Naive thymus-derived CD4-positive, alpha-beta T cell (primary cell): ENCODE results near the gene PADI2. TPM values are rescaled to one million over a fixed set of nuclear protein-coding genes. Genes with fewer than 3 reads are reported as not detected.

ENCODE experiments used
- ATAC-seq: fragments of 150-1000 bp; cut with Tn5 transposase; 2 replicates; pipeline ENCODE4 v1.10.0; 2021; ENCODE audit warnings: mild to moderate bottlenecking, moderate library complexity
- CTCF ChIA-PET: fragments of 350-600 bp; sonication (Branson Sonifier 250); formaldehyde crosslinking; loops from one replicate; lab custom pipeline; 2021; ENCODE audit warnings: antibody characterized with exemption; lab: Charles Lee
- POLR2A ChIA-PET: fragments of 350-600 bp; sonication (Branson Sonifier 250); formaldehyde crosslinking; loops from one replicate; lab custom pipeline; 2021; ENCODE audit warnings: antibody characterized with exemption, inconsistent platforms; lab: Charles Lee
- DNase-seq, 9 donors: peaks; one replicate each; pipeline versions ENCODE4 v3.0.0 to v3.0.0-alpha.2; 2020 to 2022; ENCODE audit warnings: mixed read lengths in 1 of 9
- H3K27ac ChIP-seq: one replicate; pipeline ENCODE4 v1.7.0; 2013; ENCODE audit warnings: mild to moderate bottlenecking, low read depth, low read length, moderate library complexity
- H3K27me3 ChIP-seq, 2 donors: one replicate each; pipeline ENCODE4 v1.7.0; 2013; ENCODE audit warnings: low read length in 2 of 2, mild to moderate bottlenecking in 2 of 2, moderate library complexity in 2 of 2; ENCODE audit not compliant: control insufficient read depth in 2 of 2, insufficient read depth in 2 of 2
- H3K36me3 ChIP-seq, 3 experiments: 1 replicate in 2 of 3; 2 replicates in 1 of 3; pipeline ENCODE4 v1.7.0; 2013; ENCODE audit warnings: low read length in 3 of 3, mild to moderate bottlenecking in 3 of 3, moderate library complexity in 1 of 3; ENCODE audit not compliant: insufficient read depth in 3 of 3, control insufficient read depth in 2 of 3
- H3K4me1 ChIP-seq, 2 donors: one replicate each; pipeline ENCODE4 v1.7.0; 2013; ENCODE audit warnings: low read length in 2 of 2, mild to moderate bottlenecking in 2 of 2, moderate library complexity in 1 of 2; ENCODE audit not compliant: control insufficient read depth in 2 of 2, insufficient read depth in 2 of 2
- H3K4me3 ChIP-seq: 2 replicates; pipeline ENCODE4 v1.7.0; 2013; ENCODE audit warnings: mild to moderate bottlenecking, low read length
- H3K9me3 ChIP-seq, 3 experiments: 1 replicate in 2 of 3; 2 replicates in 1 of 3; pipeline ENCODE4 v1.7.0; 2013; ENCODE audit warnings: low read length in 3 of 3; ENCODE audit not compliant: control insufficient read depth in 2 of 3
- H3K27ac Mint-ChIP-seq, 9 donors: one replicate each; pipeline ENCODE4 v1.8.0; 2020 to 2022; ENCODE audit warnings: mixed read lengths in 9 of 9, mild to moderate bottlenecking in 8 of 9, moderate library complexity in 5 of 9, inconsistent platforms in 2 of 9
- H3K27me3 Mint-ChIP-seq, 5 donors: one replicate each; pipeline ENCODE4 v1.8.0; 2021 to 2022; ENCODE audit warnings: mixed read lengths in 5 of 5, mild to moderate bottlenecking in 1 of 5
- H3K36me3 Mint-ChIP-seq, 5 donors: one replicate each; pipeline ENCODE4 v1.8.0; 2020 to 2022; ENCODE audit warnings: mixed read lengths in 5 of 5, mild to moderate bottlenecking in 3 of 5, inconsistent platforms in 1 of 5
- H3K4me1 Mint-ChIP-seq, 7 donors: one replicate each; pipeline ENCODE4 v1.8.0; 2020 to 2022; ENCODE audit warnings: mixed read lengths in 7 of 7, mild to moderate bottlenecking in 3 of 7, inconsistent platforms in 1 of 7
- H3K4me3 Mint-ChIP-seq, 10 donors: one replicate each; pipeline ENCODE4 v1.8.0; 2020 to 2022; ENCODE audit warnings: mild to moderate bottlenecking in 10 of 10, mixed read lengths in 10 of 10, moderate library complexity in 6 of 10, inconsistent platforms in 2 of 10
- H3K9me3 Mint-ChIP-seq, 11 donors: one replicate each; pipeline ENCODE4 v1.8.0; 2020 to 2022; ENCODE audit warnings: mixed read lengths in 11 of 11, mild to moderate bottlenecking in 4 of 11, inconsistent platforms in 1 of 11, moderate library complexity in 1 of 11
- intact Hi-C, 2 donors: fragments of 100-400 bp; cut with micrococcal nuclease; formaldehyde crosslinking; loops; one replicate each; pipeline ENCODE4 v1.15.1; 2023
- polyA plus RNA-seq, 2 donors: library from polyadenylated mRNA; unstranded; fragments of 300-500 nt; fragmentation: Illumina TruSeq; gene quantifications; one replicate each; pipeline ENCODE4 v1.2.3, GENCODE V29; 2021
- total RNA-seq, 6 experiments: library from RNA in 5 of 6; stranded (reverse) in 5 of 6; gene quantifications; 1 replicate in 5 of 6; 2 replicates in 1 of 6; pipeline ENCODE4 v1.2.3 and lab custom pipeline; 2021 to 2026

PADI2 gene
- total and polyA plus RNA-seq, 7 experiments from 2014 or later, result 0.08 to 11.2 (median 0.12) TPM; not detected in 2

GRCh38 chr1:17122521-17123164 lies 3.4 kb upstream of the PADI2 start:
- H3K4me3 Mint-ChIP-seq, result no peak overlapping the region
- CTCF ChIA-PET, result interaction anchor here (8.7 kb wide), 1 partner anchor 114 kb away, joined by 130 read pairs; no protein-coding TSS in a partner anchor
- no peak for DNase-seq
- Histone ChIP-seq H3K27me3 (no peaks in the 10 kb centered on the region), H3K36me3 (no peaks in the 10 kb centered on the region), H3K9me3 (no peaks in the 10 kb centered on the region), H3K27ac (no peak overlapping the region), H3K4me3 (no peak overlapping the region), H3K4me1 (peaks cover 0 to 7% of the 10 kb centered on the region in 2 donors)
- intact Hi-C loops, result no loop called here
- no peaks in the 10 kb centered on the region for H3K9me3 Mint-ChIP-seq
- POLR2A ChIA-PET, result interaction anchor here (1.1 kb wide), 1 partner anchor 84 kb away, joined by 3 read pairs; no protein-coding TSS in a partner anchor
- no peak for ATAC-seq
- peaks cover 8 to 32% (median 24%) of the 10 kb centered on the region in 5 donors for H3K27me3 Mint-ChIP-seq
- no peak overlapping the region for H3K27ac Mint-ChIP-seq
- H3K4me1 Mint-ChIP-seq, result peaks cover 5 to 22% (median 5%) of the 10 kb centered on the region in 7 donors
- H3K36me3 Mint-ChIP-seq, result no peaks in the 10 kb centered on the region

GRCh38 chr1:17121881-17122280 lies 2.6 kb upstream of the PADI2 start:
- no peaks in the 10 kb centered on the region for H3K27me3 ChIP-seq
- no peak overlapping the region for H3K4me3 Mint-ChIP-seq
- DNase-seq (no peak), ATAC-seq (no peak)
- ChIA-PET POLR2A (interaction anchor here (1.1 kb wide), 1 partner anchor 85 kb away, joined by 3 read pairs; no protein-coding TSS in a partner anchor), CTCF (interaction anchor here (0.7 to 8.7 kb wide), 2 partner anchors 115 kb away, joined by 4 to 130 read pairs; no protein-coding TSS in a partner anchor)
- H3K4me1 Mint-ChIP-seq, result peaks cover 5 to 25% (median 5%) of the 10 kb centered on the region in 7 donors
- no peaks in the 10 kb centered on the region for H3K9me3 ChIP-seq
- H3K9me3 Mint-ChIP-seq, result no peaks in the 10 kb centered on the region
- peaks cover 15 to 37% (median 25%) of the 10 kb centered on the region in 5 donors for H3K27me3 Mint-ChIP-seq
- H3K27ac Mint-ChIP-seq, result no peak overlapping the region
- H3K36me3 Mint-ChIP-seq, result no peaks in the 10 kb centered on the region
- intact Hi-C loops, result no loop called here
- H3K27ac ChIP-seq, result no peak overlapping the region
- no peaks in the 10 kb centered on the region for H3K36me3 ChIP-seq
- peaks cover 0 to 7% of the 10 kb centered on the region in 2 donors for H3K4me1 ChIP-seq
- H3K4me3 ChIP-seq, result no peak overlapping the region

GRCh38 chr1:17120962-17121837 lies 1.9 kb upstream of the PADI2 start:
- intact Hi-C loops, result no loop called here
- CTCF ChIA-PET, result interaction anchor here (0.7 to 1.3 kb wide), 4 partner anchors 9 to 118 kb away, joined by 3 to 4 read pairs (median 4); no protein-coding TSS in a partner anchor
- H3K36me3 Mint-ChIP-seq, result no peaks in the 10 kb centered on the region
- no peaks in the 10 kb centered on the region for H3K36me3 ChIP-seq
- no peak for ATAC-seq
- H3K9me3 ChIP-seq, result no peaks in the 10 kb centered on the region
- H3K4me1 Mint-ChIP-seq, result peaks cover 5 to 25% (median 5%) of the 10 kb centered on the region in 7 donors
- no peak overlapping the region for H3K27ac ChIP-seq
- H3K4me1 ChIP-seq, result peaks cover 0 to 7% of the 10 kb centered on the region in 2 donors
- H3K9me3 Mint-ChIP-seq, result no peaks in the 10 kb centered on the region
- POLR2A ChIA-PET, result no interaction called here
- H3K4me3 ChIP-seq, result no peak overlapping the region
- H3K27ac Mint-ChIP-seq, result no peak overlapping the region
- no peak for DNase-seq
- no peak overlapping the region for H3K4me3 Mint-ChIP-seq
- peaks cover 22 to 43% (median 28%) of the 10 kb centered on the region in 5 donors for H3K27me3 Mint-ChIP-seq
- no peaks in the 10 kb centered on the region for H3K27me3 ChIP-seq

GRCh38 chr1:17120481-17120877 lies 1.2 kb upstream of the PADI2 start:
- H3K27ac Mint-ChIP-seq, result no peak overlapping the region
- Histone ChIP-seq H3K9me3 (no peaks in the 10 kb centered on the region), H3K36me3 (no peaks in the 10 kb centered on the region), H3K27ac (no peak overlapping the region), H3K4me1 (peaks cover 0 to 7% of the 10 kb centered on the region in 2 donors), H3K27me3 (no peaks in the 10 kb centered on the region), H3K4me3 (no peak overlapping the region)
- intact Hi-C loops, result no loop called here
- no peak for ATAC-seq
- H3K4me3 Mint-ChIP-seq, result peak overlapping the region in 1 of 10 donors; percentile 75
- DNase-seq, result no peak
- ChIA-PET CTCF (interaction anchor here (0.7 to 1.3 kb wide), 3 partner anchors 10 to 119 kb away, joined by 3 to 4 read pairs (median 3); no protein-coding TSS in a partner anchor), POLR2A (no interaction called here)
- no peaks in the 10 kb centered on the region for H3K9me3 Mint-ChIP-seq
- peaks cover 29 to 45% (median 30%) of the 10 kb centered on the region in 5 donors for H3K27me3 Mint-ChIP-seq
- peaks cover 0 to 23% (median 5%) of the 10 kb centered on the region in 7 donors for H3K4me1 Mint-ChIP-seq
- no peaks in the 10 kb centered on the region for H3K36me3 Mint-ChIP-seq

GRCh38 chr1:17119773-17120480 lies 676 bp upstream of the PADI2 start:
- Histone ChIP-seq H3K36me3 (no peaks in the 10 kb centered on the region), H3K9me3 (no peaks in the 10 kb centered on the region), H3K27me3 (no peaks in the 10 kb centered on the region), H3K4me3 (no peak overlapping the region), H3K4me1 (peaks cover 0 to 7% of the 10 kb centered on the region in 2 donors), H3K27ac (no peak overlapping the region)
- DNase-seq (no peak), ATAC-seq (peak; percentile 52)
- Mint-ChIP-seq H3K27ac (no peak overlapping the region), H3K9me3 (no peaks in the 10 kb centered on the region), H3K27me3 (peaks cover 29 to 45% (median 35%) of the 10 kb centered on the region in 5 donors), H3K4me1 (peaks cover 0 to 23% (median 5%) of the 10 kb centered on the region in 7 donors), H3K36me3 (no peaks in the 10 kb centered on the region), H3K4me3 (peak overlapping the region in 6 of 10 donors; percentile 12 to 75 (median 51))
- ChIA-PET POLR2A (no interaction called here), CTCF (no interaction called here)
- intact Hi-C loops, result no loop called here

- peaks cover 25 to 51% (median 39%) of the 10 kb centered on the region in 5 donors for H3K27me3 Mint-ChIP-seq
- CTCF ChIA-PET, result no interaction called here
- Histone ChIP-seq H3K9me3 (no peaks in the 10 kb centered on the region), H3K27me3 (no peaks in the 10 kb centered on the region), H3K4me3 (no peak overlapping the region), H3K36me3 (no peaks in the 10 kb centered on the region), H3K27ac (no peak overlapping the region), H3K4me1 (peaks cover 0 to 7% of the 10 kb centered on the region in 2 donors)
- H3K4me1 Mint-ChIP-seq, result peaks cover 0 to 23% (median 5%) of the 10 kb centered on the region in 7 donors
- intact Hi-C loops, result no loop called here
- H3K4me3 Mint-ChIP-seq, result peak overlapping the region in 7 of 10 donors; percentile 17 to 75 (median 51)
- H3K27ac Mint-ChIP-seq, result no peak overlapping the region
- POLR2A ChIA-PET, result no interaction called here
- DNase-seq, result no peak
- no peaks in the 10 kb centered on the region for H3K9me3 Mint-ChIP-seq
- no peaks in the 10 kb centered on the region for H3K36me3 Mint-ChIP-seq
- ATAC-seq, result no peak
Observed at GRCh38 chr1:17118706-17119075, 560 bp downstream of the PADI2 start.
